Kasumi-1 (cell line): Measurements from ENCODE around the gene DDX17.

Experiments used
- DNase-seq, 2 experiments: peaks; one replicate each; lab custom pipeline; 2025; lab: John Stamatoyannopoulos, UW

The DDX17 gene

GRCh38 chr22:38465673-38466490, 40.2 kb downstream of the DDX17 start:
- DNase-seq: no peak

- DNase-seq: no peak
These were observed 41.0 kb downstream of the DDX17 start for GRCh38 chr22:38464992-38465672.

GRCh38 chr22:38462960-38463784, 42.9 kb downstream of the DDX17 start:
- no peak for DNase-seq

GRCh38 chr22:38461414-38462081, 44.6 kb downstream of the DDX17 start:
- peak; percentile 66 to 71 for DNase-seq

- no peak for DNase-seq
These were observed 45.1 kb downstream of the DDX17 start for GRCh38 chr22:38461057-38461413.

GRCh38 chr22:38460426-38460840, 45.7 kb downstream of the DDX17 start:
- DNase-seq: no peak

GRCh38 chr22:38456841-38457699, 49.0 kb downstream of the DDX17 start:
- no peak for DNase-seq

GRCh38 chr22:38456272-38456835, 49.8 kb downstream of the DDX17 start:
- DNase-seq: no peak

- DNase-seq: no peak
These were observed 50.4 kb downstream of the DDX17 start for GRCh38 chr22:38455530-38456271.

GRCh38 chr22:38455076-38455529, 51.0 kb downstream of the DDX17 start, which contains the start of gene KCNJ4:
Gene KCNJ4 (minus strand): TSS chr22:38455199. CDS start chr22:38428132, 27,067 bp downstream.
- DNase-seq: no peak

GRCh38 chr22:38454353-38455075, 51.6 kb downstream of the DDX17 start:
- no peak for DNase-seq

GRCh38 chr22:38453996-38454352, 52.1 kb downstream of the DDX17 start:
- peak in 1 of 2 experiments; percentile 14 for DNase-seq

- DNase-seq: no peak
These were observed 52.9 kb downstream of the DDX17 start for GRCh38 chr22:38453066-38453672.

- no peak for DNase-seq
These were observed 53.6 kb downstream of the DDX17 start for GRCh38 chr22:38452373-38453065.

GRCh38 chr22:38451864-38452263, 54.2 kb downstream of the DDX17 start:
- DNase-seq: no peak

GRCh38 chr22:38451404-38451803, 54.7 kb downstream of the DDX17 start:
- no peak for DNase-seq

- DNase-seq: no peak
These were observed 55.8 kb downstream of the DDX17 start for GRCh38 chr22:38450234-38450797.

- no peak for DNase-seq
These were observed 56.3 kb downstream of the DDX17 start for GRCh38 chr22:38449776-38450175.
